Central memory CD8-positive, alpha-beta T cell (primary cell): Measurements from ENCODE around the gene MEF2C.
A peak's percentile ranks its signal among the peaks of the same experiment; 100 is the strongest.

Experiments
- ATAC-seq: fragments of 150-1000 bp; cut with Tn5 transposase; replicated peaks from 2 replicates; pipeline ENCODE4 v1.10.0; 2022; ENCODE audit warnings: mild to moderate bottlenecking, moderate FRiP score, moderate number of reproducible peaks; ENCODE audit not compliant: poor library complexity, severe bottlenecking; ENCODE audit errors: extremely low read depth
- DNase-seq, 2 donors: peaks; one replicate each; pipeline ENCODE4 v3.0.0; 2021; ENCODE audit warnings: low spot score in 2 of 2
- H3K27ac Mint-ChIP-seq: one replicate; pipeline ENCODE4 v1.8.0; 2022; ENCODE audit warnings: low read depth, mild to moderate bottlenecking, moderate library complexity, mixed read lengths
- H3K27me3 Mint-ChIP-seq: one replicate; pipeline ENCODE4 v1.8.0; 2022; ENCODE audit warnings: mixed read lengths
- H3K36me3 Mint-ChIP-seq: one replicate; pipeline ENCODE4 v1.8.0; 2022; ENCODE audit warnings: mild to moderate bottlenecking, moderate library complexity, mixed read lengths; ENCODE audit not compliant: insufficient read depth
- H3K4me1 Mint-ChIP-seq: one replicate; pipeline ENCODE4 v1.8.0; 2022; ENCODE audit warnings: mixed read lengths
- H3K4me3 Mint-ChIP-seq: one replicate; pipeline ENCODE4 v1.8.0; 2022; ENCODE audit warnings: mild to moderate bottlenecking, moderate library complexity, mixed read lengths
- H3K9me3 Mint-ChIP-seq: one replicate; pipeline ENCODE4 v1.8.0; 2022; ENCODE audit warnings: mixed read lengths

The MEF2C gene

GRCh38 chr5:88677943-88678769, 204.8 kb downstream of the MEF2C start:
- Mint-ChIP-seq H3K4me3 (no peak overlapping the region), H3K9me3 (peaks cover 6% of the 10 kb centered on the region), H3K27ac (no peak overlapping the region), H3K36me3 (peaks cover 20% of the 10 kb centered on the region), H3K4me1 (peaks cover 11% of the 10 kb centered on the region), H3K27me3 (peaks cover 97% of the 10 kb centered on the region)
- ATAC-seq (no peak), DNase-seq (no peak)

GRCh38 chr5:88677376-88677895, 205.5 kb downstream of the MEF2C start:
- H3K27ac Mint-ChIP-seq = no peak overlapping the region
- no peak for DNase-seq
- peaks cover 6% of the 10 kb centered on the region for H3K9me3 Mint-ChIP-seq
- ATAC-seq = no peak
- peaks cover 19% of the 10 kb centered on the region for H3K36me3 Mint-ChIP-seq
- no peak overlapping the region for H3K4me3 Mint-ChIP-seq
- peaks cover 97% of the 10 kb centered on the region for H3K27me3 Mint-ChIP-seq
- H3K4me1 Mint-ChIP-seq = peaks cover 11% of the 10 kb centered on the region

GRCh38 chr5:88676637-88677375, 206.2 kb downstream of the MEF2C start:
- ATAC-seq (no peak), DNase-seq (no peak)
- peaks cover 100% of the 10 kb centered on the region for H3K27me3 Mint-ChIP-seq
- H3K27ac Mint-ChIP-seq = peak overlapping the region; percentile 75
- H3K4me1 Mint-ChIP-seq = peaks cover 16% of the 10 kb centered on the region
- peak overlapping the region; percentile 59 for H3K4me3 Mint-ChIP-seq
- H3K9me3 Mint-ChIP-seq = peaks cover 6% of the 10 kb centered on the region
- peaks cover 22% of the 10 kb centered on the region for H3K36me3 Mint-ChIP-seq

GRCh38 chr5:88675708-88676636, 207.0 kb downstream of the MEF2C start:
- Mint-ChIP-seq H3K4me3 (peak overlapping the region; percentile 59), H3K27me3 (peaks cover 100% of the 10 kb centered on the region)

GRCh38 chr5:88675168-88675707, 207.7 kb downstream of the MEF2C start:
- peaks cover 16% of the 10 kb centered on the region for H3K4me1 Mint-ChIP-seq
- peak overlapping the region; percentile 59 for H3K4me3 Mint-ChIP-seq
- ATAC-seq = no peak
- DNase-seq = no peak
- peaks cover 16% of the 10 kb centered on the region for H3K36me3 Mint-ChIP-seq
- H3K27ac Mint-ChIP-seq = peak overlapping the region; percentile 75
- peaks cover 96% of the 10 kb centered on the region for H3K27me3 Mint-ChIP-seq
- peaks cover 6% of the 10 kb centered on the region for H3K9me3 Mint-ChIP-seq

More at GRCh38 chr5:88675708-88676636, 207.0 kb downstream of the MEF2C start:
- no peak for DNase-seq
- H3K9me3 Mint-ChIP-seq = peaks cover 6% of the 10 kb centered on the region
- peak overlapping the region; percentile 75 for H3K27ac Mint-ChIP-seq
- H3K4me1 Mint-ChIP-seq = peaks cover 16% of the 10 kb centered on the region
- H3K36me3 Mint-ChIP-seq = peaks cover 22% of the 10 kb centered on the region
- no peak for ATAC-seq

- Mint-ChIP-seq H3K27ac (peak overlapping the region; percentile 91), H3K4me3 (peak overlapping the region; percentile 59), H3K36me3 (peaks cover 14% of the 10 kb centered on the region), H3K4me1 (peaks cover 16% of the 10 kb centered on the region), H3K27me3 (peaks cover 96% of the 10 kb centered on the region), H3K9me3 (peaks cover 6% of the 10 kb centered on the region)
- DNase-seq = no peak
- no peak for ATAC-seq
Measured at GRCh38 chr5:88674356-88675167, 208.4 kb downstream of the MEF2C start.

- Mint-ChIP-seq H3K27me3 (peaks cover 96% of the 10 kb centered on the region), H3K36me3 (peaks cover 14% of the 10 kb centered on the region)
- ATAC-seq = no peak
Measured at GRCh38 chr5:88673253-88674105, 209.5 kb downstream of the MEF2C start.

GRCh38 chr5:88672644-88673252, 210.2 kb downstream of the MEF2C start:
- H3K36me3 Mint-ChIP-seq = peaks cover 14% of the 10 kb centered on the region
- H3K27ac Mint-ChIP-seq = peak overlapping the region; percentile 91
- no peak overlapping the region for H3K4me3 Mint-ChIP-seq
- ATAC-seq (no peak), DNase-seq (no peak)
- H3K4me1 Mint-ChIP-seq = peaks cover 17% of the 10 kb centered on the region
- peaks cover 6% of the 10 kb centered on the region for H3K9me3 Mint-ChIP-seq
- H3K27me3 Mint-ChIP-seq = peaks cover 96% of the 10 kb centered on the region

More at GRCh38 chr5:88673253-88674105, 209.5 kb downstream of the MEF2C start:
- Mint-ChIP-seq H3K9me3 (peaks cover 6% of the 10 kb centered on the region), H3K4me3 (peak overlapping the region; percentile 59), H3K4me1 (peaks cover 16% of the 10 kb centered on the region), H3K27ac (peak overlapping the region; percentile 91)
- DNase-seq = no peak

- H3K9me3 Mint-ChIP-seq = peaks cover 6% of the 10 kb centered on the region
- H3K4me3 Mint-ChIP-seq = no peak overlapping the region
- peaks cover 26% of the 10 kb centered on the region for H3K4me1 Mint-ChIP-seq
- no peak for ATAC-seq
- no peak overlapping the region for H3K27ac Mint-ChIP-seq
- no peak for DNase-seq
- H3K27me3 Mint-ChIP-seq = peaks cover 96% of the 10 kb centered on the region
- H3K36me3 Mint-ChIP-seq = peaks cover 16% of the 10 kb centered on the region
Measured at GRCh38 chr5:88671505-88672499, 211.2 kb downstream of the MEF2C start.
